ENCODE measurements around the gene TOMM40L.

DNA sequence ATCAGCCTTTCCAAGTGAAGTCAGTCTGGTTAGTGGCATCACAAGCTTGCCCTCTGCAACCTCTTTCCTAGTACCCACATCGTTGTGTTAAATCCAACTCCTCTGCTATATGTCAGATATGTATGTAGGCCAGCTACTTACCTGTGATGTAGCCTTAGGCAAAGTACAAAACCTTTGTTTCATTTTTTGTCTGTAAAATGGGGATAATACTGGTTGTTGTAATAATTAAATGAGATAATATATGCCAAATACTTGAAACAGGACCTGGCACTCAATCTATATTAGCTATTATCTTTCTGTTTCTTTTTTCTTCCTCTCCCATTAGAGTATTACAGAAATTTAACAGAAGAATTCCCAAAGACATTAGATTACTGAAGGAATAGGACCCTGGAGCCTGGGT is 33.9 kb downstream of the TOMM40L start:
- TF ChIP-seq, protein P1, sequence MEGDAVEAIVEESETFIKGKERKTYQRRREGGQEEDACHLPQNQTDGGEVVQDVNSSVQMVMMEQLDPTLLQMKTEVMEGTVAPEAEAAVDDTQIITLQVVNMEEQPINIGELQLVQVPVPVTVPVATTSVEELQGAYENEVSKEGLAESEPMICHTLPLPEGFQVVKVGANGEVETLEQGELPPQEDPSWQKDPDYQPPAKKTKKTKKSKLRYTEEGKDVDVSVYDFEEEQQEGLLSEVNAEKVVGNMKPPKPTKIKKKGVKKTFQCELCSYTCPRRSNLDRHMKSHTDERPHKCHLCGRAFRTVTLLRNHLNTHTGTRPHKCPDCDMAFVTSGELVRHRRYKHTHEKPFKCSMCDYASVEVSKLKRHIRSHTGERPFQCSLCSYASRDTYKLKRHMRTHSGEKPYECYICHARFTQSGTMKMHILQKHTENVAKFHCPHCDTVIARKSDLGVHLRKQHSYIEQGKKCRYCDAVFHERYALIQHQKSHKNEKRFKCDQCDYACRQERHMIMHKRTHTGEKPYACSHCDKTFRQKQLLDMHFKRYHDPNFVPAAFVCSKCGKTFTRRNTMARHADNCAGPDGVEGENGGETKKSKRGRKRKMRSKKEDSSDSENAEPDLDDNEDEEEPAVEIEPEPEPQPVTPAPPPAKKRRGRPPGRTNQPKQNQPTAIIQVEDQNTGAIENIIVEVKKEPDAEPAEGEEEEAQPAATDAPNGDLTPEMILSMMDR (optimal IDR thresholded peaks at IDR 0.05 in 1 of 3, IDR thresholded peaks at IDR 0.05 in 1 of 3, conservative IDR thresholded peaks at IDR 0.05 in 1 of 3; ENCODE audit: extremely low read depth in 1 of 3, insufficient read depth in 2 of 3, low read length in 3 of 3): no peak
- no peak for TF ChIP-seq EZH2 (IDR thresholded peaks at IDR 0.05; ENCODE audit: low read length)
